Activated CD8-positive, alpha-beta T cell treated with anti-CD3 and anti-CD28 coated beads for 36 hours (primary cell): ENCODE measurements around the gene HTR2C. TPM values are rescaled to one million over a fixed set of nuclear protein-coding genes. Genes with fewer than 3 reads are reported as not detected.
"Not testable (repeated sequence)": the region's sequence is repeated elsewhere in the genome, so short reads cannot be mapped to it uniquely, and the experiment has no call there.

ENCODE experiments used
- ATAC-seq: fragments of 200-7000 bp; cut with Tn5 transposase; one replicate; pipeline ENCODE4 v1.10.0; 2021; ENCODE audit warnings: mild to moderate bottlenecking, moderate library complexity
- CTCF ChIA-PET: fragments of 350-600 bp; sonication (Branson Sonifier 250); formaldehyde crosslinking; loops from one replicate; lab custom pipeline; 2021; ENCODE audit warnings: antibody characterized with exemption; lab: Charles Lee
- POLR2A ChIA-PET: fragments of 350-600 bp; sonication (Branson Sonifier 250); formaldehyde crosslinking; loops from one replicate; lab custom pipeline; 2021; ENCODE audit warnings: antibody characterized with exemption; lab: Charles Lee
- DNase-seq: peaks from one replicate; pipeline ENCODE4 v3.0.0-alpha.2; 2020
- H3K27ac Mint-ChIP-seq: one replicate; pipeline ENCODE4 v1.8.0; 2021; ENCODE audit warnings: mild to moderate bottlenecking, mixed read lengths
- H3K27me3 Mint-ChIP-seq: one replicate; pipeline ENCODE4 v1.8.0; 2021; ENCODE audit warnings: mixed read lengths
- H3K36me3 Mint-ChIP-seq: one replicate; pipeline ENCODE4 v1.8.0; 2021; ENCODE audit warnings: low read depth, mixed read lengths
- H3K4me1 Mint-ChIP-seq: one replicate; pipeline ENCODE4 v1.8.0; 2021; ENCODE audit warnings: low read depth, mixed read lengths
- H3K4me3 Mint-ChIP-seq: one replicate; pipeline ENCODE4 v1.8.0; 2021; ENCODE audit warnings: mild to moderate bottlenecking, moderate library complexity, mixed read lengths
- H3K9me3 Mint-ChIP-seq: one replicate; pipeline ENCODE4 v1.8.0; 2021; ENCODE audit warnings: mixed read lengths
- intact Hi-C: fragments of 100-400 bp; cut with micrococcal nuclease; formaldehyde crosslinking; loops from one replicate; pipeline ENCODE4 v1.10.0; 2022
- microRNA-seq: library from miRNA; unstranded; fragments of <30 nt; microRNA quantifications from one replicate; pipeline ENCODE4 v1.2.0, GENCODE V29; 2022; ENCODE audit warnings: borderline microRNAs expressed, borderline replicate concordance
- total RNA-seq, 2 experiments: library from RNA; stranded (reverse); gene quantifications; one replicate each; pipeline ENCODE4 v1.2.3, GENCODE V29; 2021
- TF ChIP-seq, protein P1 (sequence below): fragments of 200-600 bp; IDR thresholded peaks from one replicate; pipeline ENCODE4 v1.8.0; 2022; ENCODE audit warnings: antibody characterized with exemption, mild to moderate bottlenecking

HTR2C gene
- total RNA-seq, 2 experiments from 2014 or later = not detected

DNA sequence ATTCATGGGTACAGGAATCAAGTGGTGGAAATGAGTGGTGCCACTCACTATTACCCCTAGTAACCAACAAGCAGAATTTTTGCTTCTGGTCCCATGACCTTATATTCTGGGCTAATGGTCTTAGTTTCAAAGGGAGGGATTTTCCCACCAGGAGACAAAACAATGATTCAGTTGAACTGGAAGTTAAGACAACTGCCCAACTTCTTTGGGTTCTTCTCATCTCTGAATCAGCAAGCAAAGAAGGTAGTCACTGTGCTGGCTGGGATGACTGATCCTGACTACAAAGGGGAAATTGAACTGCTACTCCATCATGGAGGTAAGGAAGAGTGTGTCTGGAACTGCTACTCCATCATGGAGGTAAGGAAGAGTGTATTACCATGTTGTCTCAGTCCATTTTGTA lies 346.3 kb downstream of the HTR2C start:
- intact Hi-C loops = no loop called here
- POLR2A ChIA-PET = no interaction called here

DNA sequence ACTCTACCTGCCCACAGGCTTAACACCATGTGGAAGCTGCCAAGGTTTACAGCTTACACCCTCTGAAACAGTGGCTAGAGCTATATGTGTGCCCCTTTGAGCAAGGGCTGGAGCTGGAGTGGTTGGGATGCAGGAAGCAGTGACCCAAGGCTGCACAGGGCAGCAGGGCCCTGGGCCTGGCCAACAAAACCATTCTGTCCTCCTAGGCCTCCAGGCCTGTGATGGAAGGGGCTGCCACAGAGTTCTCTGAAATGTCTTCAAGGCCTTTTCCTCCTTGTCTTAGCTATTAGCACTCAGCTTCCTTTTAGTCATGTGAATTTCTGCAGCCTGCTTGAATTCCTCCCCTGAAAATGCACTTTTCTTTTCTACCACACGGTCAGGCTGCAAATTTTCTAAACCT lies 348.7 kb downstream of the HTR2C start:
- no peaks in the 10 kb centered on the region for H3K4me1 Mint-ChIP-seq
- ChIA-PET CTCF (no interaction called here), POLR2A (no interaction called here)
- no peak overlapping the region for H3K4me3 Mint-ChIP-seq
- H3K27ac Mint-ChIP-seq = no peak overlapping the region
- H3K9me3 Mint-ChIP-seq = peaks cover 6% of the 10 kb centered on the region
- no peaks in the 10 kb centered on the region for H3K27me3 Mint-ChIP-seq
- intact Hi-C loops = no loop called here
- DNase-seq (no peak), ATAC-seq (no peak)
- H3K36me3 Mint-ChIP-seq = no peaks in the 10 kb centered on the region
- TF ChIP-seq, protein P1, sequence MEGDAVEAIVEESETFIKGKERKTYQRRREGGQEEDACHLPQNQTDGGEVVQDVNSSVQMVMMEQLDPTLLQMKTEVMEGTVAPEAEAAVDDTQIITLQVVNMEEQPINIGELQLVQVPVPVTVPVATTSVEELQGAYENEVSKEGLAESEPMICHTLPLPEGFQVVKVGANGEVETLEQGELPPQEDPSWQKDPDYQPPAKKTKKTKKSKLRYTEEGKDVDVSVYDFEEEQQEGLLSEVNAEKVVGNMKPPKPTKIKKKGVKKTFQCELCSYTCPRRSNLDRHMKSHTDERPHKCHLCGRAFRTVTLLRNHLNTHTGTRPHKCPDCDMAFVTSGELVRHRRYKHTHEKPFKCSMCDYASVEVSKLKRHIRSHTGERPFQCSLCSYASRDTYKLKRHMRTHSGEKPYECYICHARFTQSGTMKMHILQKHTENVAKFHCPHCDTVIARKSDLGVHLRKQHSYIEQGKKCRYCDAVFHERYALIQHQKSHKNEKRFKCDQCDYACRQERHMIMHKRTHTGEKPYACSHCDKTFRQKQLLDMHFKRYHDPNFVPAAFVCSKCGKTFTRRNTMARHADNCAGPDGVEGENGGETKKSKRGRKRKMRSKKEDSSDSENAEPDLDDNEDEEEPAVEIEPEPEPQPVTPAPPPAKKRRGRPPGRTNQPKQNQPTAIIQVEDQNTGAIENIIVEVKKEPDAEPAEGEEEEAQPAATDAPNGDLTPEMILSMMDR = no peak

More for the DNA sequence above, 346.3 kb downstream of the HTR2C start:
- Mint-ChIP-seq H3K9me3 (peaks cover 7% of the 10 kb centered on the region), H3K4me1 (no peaks in the 10 kb centered on the region), H3K27ac (no peak overlapping the region), H3K36me3 (no peaks in the 10 kb centered on the region), H3K27me3 (no peaks in the 10 kb centered on the region), H3K4me3 (no peak overlapping the region)
- ATAC-seq (no peak), DNase-seq (no peak)
- CTCF ChIA-PET = no interaction called here
- TF ChIP-seq, protein P1 = no peak

DNA sequence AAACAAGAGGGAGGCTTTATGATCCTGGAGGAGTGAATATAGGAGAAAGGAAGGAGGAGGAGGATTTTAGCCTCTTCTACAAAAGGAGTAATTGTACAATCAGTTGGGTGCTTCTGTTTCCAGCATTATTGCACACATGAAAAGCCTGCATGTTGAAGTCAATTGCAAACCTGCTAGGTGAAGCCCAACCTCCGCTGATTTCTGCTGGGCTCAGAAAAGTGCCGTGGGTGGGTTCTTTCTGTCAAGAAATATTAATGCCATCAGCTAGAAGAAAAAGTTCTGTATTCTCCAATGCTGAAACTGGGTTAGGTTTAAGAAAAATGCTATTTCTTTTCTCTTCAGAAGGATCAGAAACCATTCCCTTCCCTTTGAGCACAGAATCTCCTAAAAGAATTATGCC lies 349.4 kb downstream of the HTR2C start:
- H3K9me3 Mint-ChIP-seq, H3K4me1 Mint-ChIP-seq, H3K27ac Mint-ChIP-seq, H3K36me3 Mint-ChIP-seq, POLR2A ChIA-PET, DNase-seq, CTCF ChIA-PET, H3K27me3 Mint-ChIP-seq, ATAC-seq, intact Hi-C loops, H3K4me3 Mint-ChIP-seq: not testable (repeated sequence)

DNA sequence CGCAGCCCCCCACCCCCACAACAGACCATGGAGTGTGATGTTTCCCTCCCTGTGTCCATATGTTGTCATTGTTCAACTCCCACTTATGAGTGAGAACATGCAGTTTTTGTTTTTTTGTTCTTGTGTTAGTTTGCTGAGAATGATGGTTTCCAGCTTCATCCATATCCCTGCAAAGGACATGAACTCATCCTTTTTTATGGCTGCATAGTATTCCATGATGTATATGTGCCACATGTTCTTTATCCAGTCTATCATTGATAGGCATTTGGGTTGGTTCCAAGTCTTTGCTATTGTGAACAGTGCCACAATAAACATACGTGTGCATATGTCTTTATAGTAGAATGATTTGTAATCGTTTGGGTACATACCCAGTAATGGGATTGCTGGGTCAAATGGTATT lies 353.2 kb downstream of the HTR2C start:
- H3K9me3 Mint-ChIP-seq, CTCF ChIA-PET, DNase-seq, intact Hi-C loops, H3K4me1 Mint-ChIP-seq, H3K27me3 Mint-ChIP-seq, H3K36me3 Mint-ChIP-seq, ATAC-seq, H3K4me3 Mint-ChIP-seq, H3K27ac Mint-ChIP-seq, POLR2A ChIA-PET: not testable (repeated sequence)

DNA sequence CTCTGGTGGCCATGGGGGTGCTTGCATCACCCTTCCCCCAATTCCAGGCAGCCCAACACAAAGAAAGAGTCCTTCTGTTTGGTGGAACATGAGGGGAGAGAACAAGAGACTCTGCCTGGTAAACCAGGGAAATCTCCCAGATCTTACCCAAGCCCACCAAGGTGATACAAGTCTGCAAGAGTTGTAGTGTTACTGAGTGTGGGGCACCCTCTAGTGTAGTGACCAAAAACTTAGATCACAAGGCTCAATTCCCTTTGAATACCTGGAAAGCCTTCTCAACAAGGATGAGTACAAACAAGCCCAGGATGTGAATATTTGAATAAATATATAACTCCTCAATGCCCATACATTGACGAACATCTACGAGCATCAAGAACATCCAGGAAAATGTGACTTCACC lies 368.8 kb downstream of the HTR2C start:
- H3K27me3 Mint-ChIP-seq = no peaks in the 10 kb centered on the region
- CTCF ChIA-PET = no interaction called here
- ATAC-seq = no peak
- intact Hi-C loops = no loop called here
- TF ChIP-seq, protein P1 = no peak
- no peaks in the 10 kb centered on the region for H3K4me1 Mint-ChIP-seq
- DNase-seq = no peak
- no peaks in the 10 kb centered on the region for H3K36me3 Mint-ChIP-seq
- H3K4me3 Mint-ChIP-seq = no peak overlapping the region
- POLR2A ChIA-PET = no interaction called here
- H3K27ac Mint-ChIP-seq = no peak overlapping the region
- no peaks in the 10 kb centered on the region for H3K9me3 Mint-ChIP-seq

Small RNA genes lying within 50 kb of the gene (microRNA-seq; reads per million reads assigned to microRNA genes)
- gene MIR1264 (not detected), gene MIR1298 (not detected), gene MIR1911 (not detected), gene MIR1912 (not detected), gene MIR448 (not detected), gene MIR764 (not detected)
